Activated CD4-positive, alpha-beta memory T cell treated with anti-CD3 and anti-CD28 coated beads for 36 hours (primary cell): ENCODE measurements around the gene NFASC. TPM values are rescaled to one million over a fixed set of nuclear protein-coding genes. Genes with fewer than 3 reads are reported as not detected.

Experiments used
- CTCF ChIA-PET: fragments of 350-600 bp; sonication (Branson Sonifier 250); formaldehyde crosslinking; loops from one replicate; lab custom pipeline; 2021; ENCODE audit warnings: antibody characterized with exemption, inconsistent platforms; lab: Charles Lee
- POLR2A ChIA-PET: fragments of 350-600 bp; sonication (Branson Sonifier 250); formaldehyde crosslinking; loops from one replicate; lab custom pipeline; 2021; ENCODE audit warnings: antibody characterized with exemption; lab: Charles Lee
- DNase-seq: peaks from one replicate; pipeline ENCODE4 v3.0.0-alpha.2; 2020
- H3K27ac Mint-ChIP-seq: one replicate; pipeline ENCODE4 v1.8.0; 2021; ENCODE audit warnings: mixed read lengths
- H3K27me3 Mint-ChIP-seq: one replicate; pipeline ENCODE4 v1.8.0; 2021; ENCODE audit warnings: mixed read lengths
- H3K36me3 Mint-ChIP-seq: one replicate; pipeline ENCODE4 v1.8.0; 2021; ENCODE audit warnings: mixed read lengths
- H3K4me1 Mint-ChIP-seq: one replicate; pipeline ENCODE4 v1.8.0; 2021; ENCODE audit warnings: low read depth, mixed read lengths
- H3K4me3 Mint-ChIP-seq: one replicate; pipeline ENCODE4 v1.8.0; 2021; ENCODE audit warnings: mild to moderate bottlenecking, mixed read lengths
- H3K9me3 Mint-ChIP-seq: one replicate; pipeline ENCODE4 v1.8.0; 2021; ENCODE audit warnings: mixed read lengths
- intact Hi-C: fragments of 100-400 bp; cut with micrococcal nuclease; formaldehyde crosslinking; loops from one replicate; pipeline ENCODE4 v1.15.1; 2023
- total RNA-seq, 2 experiments: library from RNA; stranded (reverse); gene quantifications; one replicate each; pipeline ENCODE4 v1.2.3, GENCODE V29; 2021

NFASC gene
- total RNA-seq, 2 experiments from 2014 or later, result 0.24 to 0.27 TPM

DNA sequence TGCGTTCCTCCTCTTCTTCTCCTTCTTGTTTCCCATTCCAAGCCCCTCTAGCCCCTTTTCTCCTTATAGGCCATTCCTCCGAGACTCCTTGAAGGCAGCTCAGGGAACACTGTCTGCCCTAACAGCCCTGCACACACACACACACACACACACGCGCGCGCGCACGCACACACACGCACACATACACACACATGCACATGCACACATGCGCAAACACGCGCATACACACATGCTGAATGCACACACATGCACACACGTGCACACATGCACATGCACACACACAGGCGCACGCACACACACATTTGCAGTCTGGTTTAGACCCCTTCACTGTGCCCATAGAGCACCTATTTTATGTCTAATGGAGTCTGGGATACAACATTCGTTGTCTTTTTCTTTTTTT lies 154.6 kb downstream of the NFASC start:
- Mint-ChIP-seq H3K4me3 (no peak overlapping the region), H3K27me3 (peaks cover 6% of the 10 kb centered on the region), H3K4me1 (no peaks in the 10 kb centered on the region), H3K36me3 (no peaks in the 10 kb centered on the region), H3K27ac (no peak overlapping the region), H3K9me3 (no peaks in the 10 kb centered on the region)
- CTCF ChIA-PET, result interaction anchor here (0.9 kb wide), 1 partner anchor 26 kb away, joined by 3 read pairs; no protein-coding TSS in a partner anchor
- intact Hi-C loops, result no loop called here
- DNase-seq, result no peak
- POLR2A ChIA-PET, result no interaction called here

- Mint-ChIP-seq H3K4me3 (no peak overlapping the region), H3K27ac (no peak overlapping the region), H3K9me3 (no peaks in the 10 kb centered on the region), H3K4me1 (no peaks in the 10 kb centered on the region), H3K27me3 (peaks cover 6% of the 10 kb centered on the region), H3K36me3 (no peaks in the 10 kb centered on the region)
- POLR2A ChIA-PET, result no interaction called here
- intact Hi-C loops, result no loop called here
- no peak for DNase-seq
- CTCF ChIA-PET, result interaction anchor here (0.6 to 0.9 kb wide), 2 partner anchors 27 to 76 kb away, joined by 3 read pairs; no protein-coding TSS in a partner anchor
These were observed 155.5 kb downstream of the NFASC start for GRCh38 chr1:205026181-205026580.

GRCh38 chr1:205028390-205028789 lies 157.7 kb downstream of the NFASC start:
- ChIA-PET POLR2A (no interaction called here), CTCF (interaction anchor here (1.9 kb wide), 1 partner anchor 33 kb away, joined by 12 read pairs; no protein-coding TSS in a partner anchor)
- intact Hi-C loops, result no loop called here
- H3K4me1 Mint-ChIP-seq, result no peaks in the 10 kb centered on the region
- H3K36me3 Mint-ChIP-seq, result no peaks in the 10 kb centered on the region
- peaks cover 4% of the 10 kb centered on the region for H3K27me3 Mint-ChIP-seq
- DNase-seq, result no peak
- H3K9me3 Mint-ChIP-seq, result no peaks in the 10 kb centered on the region
- no peak overlapping the region for H3K4me3 Mint-ChIP-seq
- H3K27ac Mint-ChIP-seq, result no peak overlapping the region

GRCh38 chr1:205028924-205029323 lies 158.3 kb downstream of the NFASC start:
- CTCF ChIA-PET, result interaction anchor here (1.9 kb wide), 1 partner anchor 33 kb away, joined by 12 read pairs; no protein-coding TSS in a partner anchor
- Mint-ChIP-seq H3K4me1 (no peaks in the 10 kb centered on the region), H3K27me3 (peaks cover 4% of the 10 kb centered on the region), H3K9me3 (no peaks in the 10 kb centered on the region), H3K4me3 (no peak overlapping the region), H3K27ac (no peak overlapping the region), H3K36me3 (no peaks in the 10 kb centered on the region)
- no peak for DNase-seq
- POLR2A ChIA-PET, result no interaction called here
- intact Hi-C loops, result no loop called here

DNA sequence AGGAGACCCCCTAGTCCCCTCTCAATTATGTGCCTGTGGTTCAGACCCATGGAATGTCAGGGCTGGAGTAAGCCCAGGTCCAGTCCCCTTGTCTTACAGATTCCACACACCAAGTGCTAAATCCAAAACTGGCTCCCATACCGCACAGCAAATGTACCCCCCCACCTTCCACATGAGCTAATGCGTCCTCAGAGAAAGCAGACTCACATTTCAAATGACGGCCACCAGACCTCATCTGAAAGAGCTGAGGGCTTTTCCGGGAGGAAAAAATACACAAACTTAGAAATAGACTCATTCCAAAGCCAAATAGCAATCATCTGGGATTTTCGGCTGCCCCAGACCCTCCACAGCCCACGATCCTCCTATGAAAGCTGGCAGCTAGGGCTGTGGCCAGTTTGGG lies 159.6 kb downstream of the NFASC start:
- H3K36me3 Mint-ChIP-seq, result no peaks in the 10 kb centered on the region
- no peaks in the 10 kb centered on the region for H3K4me1 Mint-ChIP-seq
- no peak overlapping the region for H3K4me3 Mint-ChIP-seq
- POLR2A ChIA-PET, result no interaction called here
- H3K9me3 Mint-ChIP-seq, result no peaks in the 10 kb centered on the region
- intact Hi-C loops, result no loop called here
- H3K27ac Mint-ChIP-seq, result no peak overlapping the region
- no peak for DNase-seq
- CTCF ChIA-PET, result interaction anchor here (1.8 kb wide), 1 partner anchor 31 kb away, joined by 5 read pairs; no protein-coding TSS in a partner anchor
- H3K27me3 Mint-ChIP-seq, result peaks cover 4% of the 10 kb centered on the region

DNA sequence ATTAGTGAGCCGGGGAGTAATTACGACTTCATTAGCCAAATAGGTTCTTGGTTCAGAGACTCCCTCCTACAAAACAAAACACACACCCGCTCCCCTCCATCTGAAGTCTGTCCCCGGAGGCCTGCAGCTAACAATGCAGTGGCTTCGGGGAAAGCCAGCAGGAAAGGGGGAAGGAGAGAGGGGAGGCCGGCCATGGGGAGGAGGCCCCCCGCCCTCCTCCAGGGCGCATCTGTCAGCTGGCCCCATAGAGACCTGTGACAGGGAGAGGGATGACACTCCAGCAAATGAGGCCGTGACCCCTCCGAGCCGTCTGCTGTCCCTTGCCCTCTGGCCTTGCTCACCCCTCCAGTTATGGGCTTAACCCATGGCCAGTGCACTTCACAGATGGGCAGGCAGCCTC lies 160.2 kb downstream of the NFASC start:
- H3K27ac Mint-ChIP-seq, result no peak overlapping the region
- no peak overlapping the region for H3K4me3 Mint-ChIP-seq
- H3K27me3 Mint-ChIP-seq, result peaks cover 4% of the 10 kb centered on the region
- no peaks in the 10 kb centered on the region for H3K4me1 Mint-ChIP-seq
- DNase-seq, result no peak
- no peaks in the 10 kb centered on the region for H3K9me3 Mint-ChIP-seq
- ChIA-PET POLR2A (no interaction called here), CTCF (interaction anchor here (1.8 kb wide), 1 partner anchor 31 kb away, joined by 5 read pairs; no protein-coding TSS in a partner anchor)
- intact Hi-C loops, result no loop called here
- H3K36me3 Mint-ChIP-seq, result no peaks in the 10 kb centered on the region

DNA sequence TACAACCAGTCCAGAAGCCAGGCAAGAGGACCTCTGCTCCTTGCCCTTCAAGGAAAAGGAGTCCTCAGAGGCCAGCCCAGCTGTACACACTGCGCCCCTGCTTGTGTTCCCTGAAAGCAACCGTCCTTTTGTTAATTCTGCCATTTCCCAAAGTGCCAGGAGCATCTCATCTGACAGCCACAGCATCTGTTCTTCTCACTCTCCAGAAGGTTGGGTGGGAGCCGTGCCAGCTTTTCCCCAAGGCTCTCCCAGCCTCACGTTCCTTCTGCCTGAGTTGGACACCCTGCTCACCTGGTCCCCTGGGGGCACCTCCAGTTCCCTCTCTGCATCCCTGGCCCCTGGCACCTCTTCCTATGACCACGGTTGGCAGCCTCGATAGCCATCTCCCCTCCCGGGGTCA lies 161.8 kb downstream of the NFASC start:
- ChIA-PET CTCF (interaction anchor here (1.8 kb wide), 1 partner anchor 29 kb away, joined by 8 read pairs; no protein-coding TSS in a partner anchor), POLR2A (no interaction called here)
- no peaks in the 10 kb centered on the region for H3K4me1 Mint-ChIP-seq
- intact Hi-C loops, result no loop called here
- H3K27me3 Mint-ChIP-seq, result peaks cover 4% of the 10 kb centered on the region
- H3K36me3 Mint-ChIP-seq, result no peaks in the 10 kb centered on the region
- no peaks in the 10 kb centered on the region for H3K9me3 Mint-ChIP-seq
- H3K4me3 Mint-ChIP-seq, result no peak overlapping the region
- no peak overlapping the region for H3K27ac Mint-ChIP-seq
- DNase-seq, result no peak

- Mint-ChIP-seq H3K9me3 (no peaks in the 10 kb centered on the region), H3K27me3 (peaks cover 15% of the 10 kb centered on the region), H3K4me1 (no peaks in the 10 kb centered on the region), H3K27ac (no peak overlapping the region), H3K36me3 (no peaks in the 10 kb centered on the region), H3K4me3 (no peak overlapping the region)
- POLR2A ChIA-PET, result no interaction called here
- DNase-seq, result no peak
- intact Hi-C loops, result no loop called here
- CTCF ChIA-PET, result interaction anchor here (1.0 kb wide), 1 partner anchor 24 kb away, joined by 5 read pairs; no protein-coding TSS in a partner anchor
These were observed 166.9 kb downstream of the NFASC start for GRCh38 chr1:205037539-205037938.

- H3K36me3 Mint-ChIP-seq, result no peaks in the 10 kb centered on the region
- POLR2A ChIA-PET, result no interaction called here
- no peak overlapping the region for H3K4me3 Mint-ChIP-seq
- no peaks in the 10 kb centered on the region for H3K4me1 Mint-ChIP-seq
- no peaks in the 10 kb centered on the region for H3K9me3 Mint-ChIP-seq
- intact Hi-C loops, result no loop called here
- CTCF ChIA-PET, result interaction anchor here (0.9 kb wide), 1 partner anchor 18 kb away, joined by 3 read pairs; no protein-coding TSS in a partner anchor
- H3K27me3 Mint-ChIP-seq, result peaks cover 18% of the 10 kb centered on the region
- DNase-seq, result no peak
- H3K27ac Mint-ChIP-seq, result no peak overlapping the region
These were observed 167.6 kb downstream of the NFASC start for GRCh38 chr1:205038132-205038786.

DNA sequence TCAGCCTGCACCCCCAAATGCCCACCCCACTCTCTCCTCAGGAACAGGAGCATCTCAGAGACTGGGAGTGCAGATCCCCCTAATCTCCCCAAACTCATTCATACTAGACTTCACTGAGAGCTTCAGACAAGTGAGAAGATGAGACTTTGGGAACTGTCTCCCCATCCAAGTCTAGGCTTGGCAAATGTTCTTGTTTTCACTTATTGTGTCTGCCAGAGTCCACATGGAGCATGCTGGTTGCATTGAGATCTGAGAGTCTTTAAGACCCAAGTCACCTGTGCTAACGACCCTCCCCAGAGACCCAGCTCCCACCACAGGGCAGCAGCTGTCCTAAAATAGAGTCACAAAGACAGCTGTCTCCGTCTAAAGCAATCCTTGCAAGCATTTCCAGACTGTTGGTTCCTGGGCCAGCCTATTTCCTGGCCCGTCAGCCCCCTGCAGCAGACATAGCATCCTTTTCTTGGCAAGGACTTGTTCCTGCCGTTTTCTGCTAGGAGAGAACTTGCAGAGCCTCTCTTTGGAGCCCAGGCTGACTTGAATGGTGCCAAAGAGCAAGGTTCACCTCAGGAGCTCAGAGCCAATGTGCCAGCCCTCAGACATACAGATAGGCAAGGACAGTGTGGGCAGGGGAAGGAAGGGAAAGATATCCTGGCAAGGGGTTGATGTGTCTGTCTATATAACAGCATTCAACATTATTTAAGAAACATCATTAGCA lies 170.5 kb downstream of the NFASC start:
- no peak overlapping the region for H3K4me3 Mint-ChIP-seq
- no peaks in the 10 kb centered on the region for H3K36me3 Mint-ChIP-seq
- intact Hi-C loops, result no loop called here
- H3K27ac Mint-ChIP-seq, result no peak overlapping the region
- H3K27me3 Mint-ChIP-seq, result peaks cover 31% of the 10 kb centered on the region
- no peaks in the 10 kb centered on the region for H3K9me3 Mint-ChIP-seq
- H3K4me1 Mint-ChIP-seq, result no peaks in the 10 kb centered on the region
- ChIA-PET CTCF (no interaction called here), POLR2A (no interaction called here)
- no peak for DNase-seq

DNA sequence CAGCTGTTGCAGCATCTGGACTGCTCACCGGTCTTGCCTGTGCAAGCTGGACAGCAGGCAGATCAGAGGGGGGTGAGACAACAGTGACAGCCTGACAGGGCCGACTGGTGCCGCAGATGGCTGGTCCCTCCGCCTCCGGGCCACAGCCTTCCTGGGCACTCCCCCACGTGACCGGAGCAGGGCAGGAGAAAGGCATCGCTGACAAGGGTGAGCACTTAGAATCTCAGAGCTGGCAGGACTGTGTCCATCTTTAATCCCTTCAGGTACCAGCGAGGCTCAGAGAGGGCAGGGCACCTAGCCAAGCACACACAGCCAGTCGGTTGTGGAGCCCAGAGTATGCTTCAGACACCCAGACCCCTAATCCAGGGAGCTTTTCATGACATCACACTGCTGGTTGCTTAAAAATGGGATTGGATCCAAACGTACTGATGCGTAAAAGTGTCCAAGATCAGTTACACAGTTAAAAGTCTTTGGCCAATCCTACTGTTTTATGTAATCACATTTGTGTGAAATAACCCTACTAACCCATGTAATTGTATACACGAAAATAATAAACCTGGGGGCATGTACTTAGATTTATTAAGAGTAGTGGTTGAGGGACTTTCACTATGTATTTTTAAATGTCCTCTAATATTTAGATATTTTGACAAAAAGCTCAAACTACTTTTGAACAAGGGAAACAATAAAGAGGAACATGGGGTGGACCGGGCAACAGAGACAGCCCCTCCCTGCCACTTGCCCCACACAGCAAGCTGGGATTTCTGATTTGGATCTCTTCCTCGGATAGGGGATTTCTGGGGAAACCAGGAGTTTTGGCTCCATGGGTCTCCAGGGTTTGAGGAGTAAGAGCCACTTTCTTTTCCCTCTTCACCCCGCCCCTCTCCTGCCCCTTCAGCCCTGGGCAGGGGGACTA lies 171.6 kb downstream of the NFASC start:
- CTCF ChIA-PET, result interaction anchor here (1.3 kb wide), 1 partner anchor 19 kb away, joined by 5 read pairs; no protein-coding TSS in a partner anchor
- no peaks in the 10 kb centered on the region for H3K9me3 Mint-ChIP-seq
- no peak overlapping the region for H3K4me3 Mint-ChIP-seq
- H3K27ac Mint-ChIP-seq, result no peak overlapping the region
- POLR2A ChIA-PET, result no interaction called here
- no peaks in the 10 kb centered on the region for H3K4me1 Mint-ChIP-seq
- peaks cover 35% of the 10 kb centered on the region for H3K27me3 Mint-ChIP-seq
- intact Hi-C loops, result no loop called here
- no peaks in the 10 kb centered on the region for H3K36me3 Mint-ChIP-seq
- no peak for DNase-seq
